ENCODE data around the gene PRND.
"Not testable (repeated sequence)": the region's sequence is repeated elsewhere in the genome, so short reads cannot be mapped to it uniquely, and the experiment has no call there.

Gene PRND

DNA sequence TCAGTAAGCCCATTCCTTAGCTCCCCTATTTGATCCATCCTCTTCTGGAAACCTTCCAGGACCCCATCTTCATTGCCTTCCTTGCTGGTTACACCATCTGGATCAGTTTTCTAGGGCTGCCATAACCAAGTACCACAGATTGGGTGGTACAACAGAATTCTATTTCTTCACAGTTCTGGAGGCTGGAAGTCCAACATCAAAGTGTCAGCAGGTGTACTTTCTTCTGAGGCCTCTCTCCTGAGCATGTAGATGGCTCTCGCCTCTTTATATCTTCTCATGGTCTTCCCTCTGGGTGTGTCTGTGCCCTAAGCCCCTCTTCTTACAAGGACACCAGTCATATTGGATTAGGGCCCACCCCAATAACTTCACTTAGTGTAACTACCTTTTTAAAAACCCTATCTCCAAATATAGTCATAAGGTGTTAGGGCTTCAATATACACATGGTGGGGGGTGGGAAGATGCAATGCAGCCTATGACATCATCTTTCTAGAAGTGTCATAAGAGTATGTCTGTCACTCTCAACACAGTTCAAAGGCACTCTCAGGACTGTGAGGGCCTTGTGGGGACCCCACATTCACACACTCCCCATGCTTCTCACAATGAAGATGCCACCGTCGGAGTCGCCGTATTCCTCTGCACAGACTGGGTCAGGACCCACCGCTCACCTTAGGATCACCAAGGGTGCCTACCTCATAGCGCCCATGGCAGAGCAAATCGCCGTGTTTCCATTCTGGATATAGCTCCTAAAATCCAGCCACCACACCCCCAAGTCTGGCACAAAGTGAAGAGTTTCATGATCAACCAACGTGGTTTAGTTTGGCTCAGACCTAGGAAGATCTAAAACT lies 12.2 kb upstream of the PRND start:
- no peak for DNase-seq

DNA sequence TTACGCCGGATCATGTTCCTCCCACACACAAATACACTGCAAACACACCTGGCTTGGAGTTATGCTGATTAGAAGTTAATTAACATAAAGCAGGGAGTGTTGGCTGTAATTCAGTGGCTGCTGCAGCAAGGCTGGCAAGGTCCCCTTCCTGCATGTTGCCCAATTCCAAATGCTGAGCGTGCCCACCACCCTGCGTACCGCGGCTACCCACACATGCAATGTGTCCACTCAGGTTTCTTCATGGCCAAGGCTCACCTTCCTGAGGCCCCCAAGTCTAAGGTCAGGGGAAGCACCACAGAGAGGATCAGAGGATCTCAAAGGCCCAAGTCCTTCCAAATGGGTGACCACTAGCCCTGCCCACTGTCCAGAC lies 11.6 kb upstream of the PRND start:
- no peak for DNase-seq

DNA sequence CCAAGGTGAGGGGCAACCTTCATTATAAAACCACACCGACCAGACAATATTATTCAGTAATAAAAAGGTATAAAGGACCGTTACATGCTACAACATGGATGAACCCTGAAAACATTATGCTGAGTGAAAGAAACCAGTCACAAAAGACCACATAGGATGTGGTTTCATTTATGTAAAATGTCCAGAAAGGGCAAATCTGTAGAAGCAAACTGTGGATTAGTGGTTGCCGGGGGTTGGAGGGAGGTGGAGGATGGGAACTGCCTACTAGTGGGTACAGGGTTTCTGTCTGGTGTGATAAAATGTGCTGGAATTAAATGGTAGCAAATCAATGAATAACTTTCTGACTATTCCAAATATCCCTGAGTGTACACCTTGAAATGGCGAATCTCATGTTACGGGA lies 10.2 kb upstream of the PRND start:
- no peak for DNase-seq

DNA sequence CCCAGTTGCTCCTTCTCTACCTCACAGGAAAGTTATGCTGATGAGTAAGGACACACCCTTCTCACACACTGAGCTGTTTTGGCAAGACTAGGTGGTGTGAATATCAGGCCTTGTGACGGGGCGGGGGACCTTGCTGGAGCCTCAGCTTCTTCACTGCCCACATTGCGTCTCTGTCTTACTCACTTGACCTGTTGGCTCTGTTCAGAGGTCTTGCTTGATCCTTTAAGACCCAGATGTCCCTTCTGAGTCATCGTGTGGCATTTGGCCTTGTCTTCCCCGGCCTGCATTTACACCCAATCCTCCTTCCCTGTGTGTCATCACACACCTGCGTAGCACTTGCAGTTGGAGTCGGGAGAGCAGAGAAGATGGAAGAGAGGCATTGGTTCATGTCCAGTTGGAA lies 8.3 kb upstream of the PRND start:
- DNase-seq, result no peak

DNA sequence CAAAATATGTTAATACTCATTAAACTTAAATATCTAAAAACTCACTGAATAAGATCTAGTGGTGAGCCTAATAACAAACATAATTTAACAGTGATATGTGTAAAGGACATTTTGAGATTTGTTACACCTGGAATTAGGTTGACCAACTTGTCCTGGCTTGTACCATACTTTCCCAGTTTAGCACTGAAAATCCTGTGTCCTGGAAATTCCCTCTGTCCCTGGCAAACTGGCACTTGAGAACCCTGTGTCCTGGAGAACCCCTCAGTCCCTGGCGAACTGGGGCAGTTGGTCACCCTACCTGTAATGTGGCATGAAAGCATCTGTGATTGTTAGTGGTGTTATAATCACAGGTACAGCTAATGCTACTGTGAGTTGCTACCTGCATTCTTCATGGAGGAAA lies 6.9 kb upstream of the PRND start:
- no peak for DNase-seq

DNA sequence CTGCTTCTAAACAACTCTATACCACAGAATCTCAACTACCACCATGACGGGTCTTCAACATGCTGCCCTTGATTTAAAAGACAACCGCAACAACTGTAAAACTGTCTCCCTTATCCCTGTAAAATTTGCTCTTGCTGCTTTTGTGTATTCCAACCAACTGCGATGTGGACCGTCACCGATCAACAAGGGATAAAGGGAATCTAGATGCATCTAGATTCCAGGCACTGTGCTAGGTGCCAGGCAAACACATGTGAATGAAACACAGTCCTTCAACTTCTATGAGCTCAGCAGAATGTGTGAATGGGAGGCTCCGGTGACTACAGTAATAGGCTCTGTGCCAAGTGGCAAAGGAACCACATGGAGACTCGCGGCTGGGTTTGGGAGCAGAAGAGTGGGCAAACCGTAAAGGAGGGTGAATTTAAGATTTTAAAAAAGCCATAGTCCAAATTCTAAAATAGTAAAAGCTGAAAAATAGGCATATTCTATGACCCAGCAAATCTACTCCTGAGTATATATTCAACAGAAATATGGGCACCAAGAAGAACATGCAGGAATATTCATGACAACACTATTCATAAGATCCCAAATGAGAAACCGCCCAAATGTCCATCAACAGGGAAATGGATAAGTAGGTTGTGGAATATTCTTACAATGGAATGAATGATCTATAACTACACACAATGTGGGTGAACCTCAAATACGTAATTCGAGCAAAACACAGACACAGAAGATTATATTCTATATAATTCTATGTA lies 3.7 kb upstream of the PRND start:
- DNase-seq, result no peak

DNA sequence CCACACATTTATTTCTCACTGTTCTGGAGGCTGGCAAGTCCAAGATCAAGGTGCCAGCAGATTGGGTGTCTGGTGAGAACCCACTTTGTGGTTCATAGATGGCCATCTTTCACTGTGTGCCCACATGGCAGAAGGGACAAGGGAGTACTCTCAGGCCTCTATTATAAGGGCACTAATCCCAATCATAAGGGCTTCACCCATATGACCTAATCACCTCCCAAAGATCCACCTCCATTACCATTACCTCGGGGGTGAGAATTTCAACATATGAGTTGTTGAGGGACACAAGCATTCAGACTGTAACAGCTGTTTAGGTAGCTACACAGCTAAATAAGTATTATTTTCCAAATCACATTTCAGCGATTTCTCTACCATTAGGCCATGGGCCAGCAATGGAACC lies 2.5 kb upstream of the PRND start:
- no peak for DNase-seq

DNA sequence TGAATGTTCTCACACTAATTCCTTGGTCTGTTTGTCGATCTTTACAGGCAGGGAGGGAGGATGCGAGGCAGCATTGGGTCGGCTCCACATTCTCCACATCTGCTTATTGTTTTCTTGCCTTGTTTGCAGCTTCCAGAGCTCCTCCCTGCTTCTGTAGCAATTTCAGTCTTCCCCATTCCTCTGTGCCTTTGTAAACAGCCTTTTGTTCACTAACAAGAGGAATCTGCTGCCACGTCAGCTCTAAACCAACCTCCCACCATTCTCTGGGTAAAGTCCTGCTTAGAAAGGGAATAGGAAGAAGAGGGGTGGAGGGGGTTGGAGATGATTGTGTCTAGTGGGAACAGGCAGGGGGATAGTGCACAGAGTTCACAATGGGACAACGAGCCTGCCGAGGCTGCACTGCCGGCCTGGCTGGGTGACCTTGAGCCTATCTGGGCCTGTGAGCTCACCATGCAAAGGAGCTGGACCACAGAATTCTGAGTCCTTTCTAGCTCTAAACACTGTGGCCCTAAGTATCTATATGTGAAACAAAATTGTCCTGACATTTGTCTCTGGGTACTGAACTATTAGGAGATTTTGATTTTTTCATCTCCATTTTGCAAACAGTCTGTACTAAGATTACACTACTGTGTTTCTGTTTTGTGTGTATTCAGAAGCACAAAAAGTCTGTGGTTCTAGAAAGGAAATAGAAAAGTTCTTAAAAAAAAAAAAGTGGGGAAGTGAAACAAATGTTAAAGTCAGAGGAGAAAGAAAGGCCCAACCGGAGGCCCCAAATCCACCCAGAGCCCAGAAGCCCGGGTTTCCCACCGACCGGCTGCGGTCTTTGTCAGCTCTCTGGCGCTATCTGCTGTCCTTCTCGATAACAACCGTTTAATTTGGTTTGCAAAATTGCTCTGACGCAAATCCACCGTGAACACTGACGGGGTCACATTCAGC lies 1.4 kb upstream of the PRND start:
- peak; percentile 61 to 66 for DNase-seq

DNA sequence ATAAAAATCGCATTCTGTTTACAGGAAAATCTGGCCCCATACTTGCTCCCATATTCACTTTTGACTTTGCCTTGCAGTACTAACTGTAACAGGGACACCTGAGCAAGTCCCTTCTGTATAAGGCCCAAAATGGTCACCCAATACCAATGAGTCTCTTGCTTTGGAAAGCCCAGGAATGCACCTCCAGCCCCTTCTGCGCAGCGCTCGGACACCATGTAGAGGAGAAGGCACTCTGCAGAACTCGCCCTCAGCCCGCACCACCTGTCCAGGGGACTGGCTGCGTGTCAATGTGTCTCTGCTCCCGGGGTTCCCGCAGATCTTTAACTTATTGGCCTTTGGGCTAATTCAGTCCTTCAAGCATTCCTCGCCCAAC lies 746 bp upstream of the PRND start:
- no peak for DNase-seq

DNA sequence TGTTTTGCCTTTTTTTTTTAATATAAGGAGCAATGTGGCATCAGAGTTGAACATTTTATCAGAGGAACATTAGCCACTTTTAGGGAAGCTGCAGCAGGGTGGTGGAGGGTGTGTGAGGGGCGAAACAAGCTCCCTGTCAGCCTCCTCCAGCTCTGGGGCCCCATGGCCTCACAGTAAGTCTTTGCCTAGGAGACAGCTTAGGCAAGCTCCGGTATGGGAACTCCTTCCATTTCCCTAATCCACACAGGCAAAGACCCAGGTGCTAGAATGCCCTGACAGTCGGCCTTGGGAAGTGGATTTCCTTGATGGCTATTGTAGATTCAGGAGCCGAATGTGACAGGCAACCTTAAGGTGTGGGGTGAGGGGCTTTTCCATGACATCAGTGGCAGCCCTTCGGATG lies 862 bp downstream of the PRND start:
- DNase-seq, result no peak

DNA sequence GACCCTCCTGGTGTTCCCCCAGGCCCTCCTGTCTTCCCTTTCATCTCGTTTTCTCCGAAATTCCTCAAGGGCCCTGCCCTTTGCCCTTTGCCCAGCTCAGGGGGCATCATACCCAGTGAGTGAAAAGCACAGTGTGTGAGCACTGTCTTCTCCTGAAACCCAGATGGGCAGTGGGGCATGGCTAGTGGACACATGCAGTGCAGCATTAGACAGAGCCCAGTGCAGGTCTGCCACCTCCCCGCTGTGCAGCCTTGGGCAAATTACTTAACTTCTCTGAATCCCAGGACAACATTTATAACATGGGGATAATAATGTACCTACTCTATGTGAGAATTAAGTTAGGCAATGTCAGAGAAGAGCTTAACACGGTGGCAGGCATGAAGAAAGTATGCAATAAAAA lies 1.3 kb downstream of the PRND start:
- DNase-seq, result no peak

DNA sequence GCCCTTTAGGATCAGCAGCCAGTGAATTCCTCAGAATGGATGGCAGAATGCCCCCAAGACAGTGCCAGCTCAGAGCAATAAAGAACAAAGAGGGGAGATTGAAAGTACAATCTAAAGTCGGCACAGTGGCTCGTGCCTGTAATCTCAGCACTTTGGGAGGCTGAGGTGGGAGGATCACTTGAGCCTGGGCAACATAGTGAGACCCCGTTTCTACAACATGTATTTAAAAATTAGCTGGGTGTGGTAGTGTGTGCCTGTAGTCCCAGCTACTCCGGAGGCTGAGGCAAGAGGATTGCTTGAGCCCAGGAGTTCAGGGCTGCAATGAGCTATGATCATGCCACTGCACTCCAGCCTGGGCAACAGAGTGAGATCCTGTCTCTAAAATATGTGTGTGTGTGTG lies 1.8 kb downstream of the PRND start:
- not testable (repeated sequence) for DNase-seq

DNA sequence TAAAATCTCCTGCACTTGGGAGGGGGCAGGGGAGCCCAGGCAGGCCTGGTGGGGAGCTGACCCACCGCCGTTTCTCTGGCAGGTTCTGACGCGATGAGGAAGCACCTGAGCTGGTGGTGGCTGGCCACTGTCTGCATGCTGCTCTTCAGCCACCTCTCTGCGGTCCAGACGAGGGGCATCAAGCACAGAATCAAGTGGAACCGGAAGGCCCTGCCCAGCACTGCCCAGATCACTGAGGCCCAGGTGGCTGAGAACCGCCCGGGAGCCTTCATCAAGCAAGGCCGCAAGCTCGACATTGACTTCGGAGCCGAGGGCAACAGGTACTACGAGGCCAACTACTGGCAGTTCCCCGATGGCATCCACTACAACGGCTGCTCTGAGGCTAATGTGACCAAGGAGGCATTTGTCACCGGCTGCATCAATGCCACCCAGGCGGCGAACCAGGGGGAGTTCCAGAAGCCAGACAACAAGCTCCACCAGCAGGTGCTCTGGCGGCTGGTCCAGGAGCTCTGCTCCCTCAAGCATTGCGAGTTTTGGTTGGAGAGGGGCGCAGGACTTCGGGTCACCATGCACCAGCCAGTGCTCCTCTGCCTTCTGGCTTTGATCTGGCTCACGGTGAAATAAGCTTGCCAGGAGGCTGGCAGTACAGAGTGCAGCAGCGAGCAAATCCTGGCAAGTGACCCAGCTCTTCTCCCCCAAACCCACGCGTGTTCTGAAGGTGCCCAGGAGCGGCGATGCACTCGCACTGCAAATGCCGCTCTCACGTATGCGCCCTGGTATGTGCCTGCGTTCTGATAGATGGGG lies 3.0 kb downstream of the PRND start:
- DNase-seq, result no peak

DNA sequence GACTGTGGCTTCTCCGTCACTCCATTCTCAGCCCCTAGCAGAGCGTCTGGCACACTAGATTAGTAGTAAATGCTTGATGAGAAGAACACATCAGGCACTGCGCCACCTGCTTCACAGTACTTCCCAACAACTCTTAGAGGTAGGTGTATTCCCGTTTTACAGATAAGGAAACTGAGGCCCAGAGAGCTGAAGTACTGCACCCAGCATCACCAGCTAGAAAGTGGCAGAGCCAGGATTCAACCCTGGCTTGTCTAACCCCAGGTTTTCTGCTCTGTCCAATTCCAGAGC lies 3.5 kb downstream of the PRND start:
- no peak for DNase-seq

DNA sequence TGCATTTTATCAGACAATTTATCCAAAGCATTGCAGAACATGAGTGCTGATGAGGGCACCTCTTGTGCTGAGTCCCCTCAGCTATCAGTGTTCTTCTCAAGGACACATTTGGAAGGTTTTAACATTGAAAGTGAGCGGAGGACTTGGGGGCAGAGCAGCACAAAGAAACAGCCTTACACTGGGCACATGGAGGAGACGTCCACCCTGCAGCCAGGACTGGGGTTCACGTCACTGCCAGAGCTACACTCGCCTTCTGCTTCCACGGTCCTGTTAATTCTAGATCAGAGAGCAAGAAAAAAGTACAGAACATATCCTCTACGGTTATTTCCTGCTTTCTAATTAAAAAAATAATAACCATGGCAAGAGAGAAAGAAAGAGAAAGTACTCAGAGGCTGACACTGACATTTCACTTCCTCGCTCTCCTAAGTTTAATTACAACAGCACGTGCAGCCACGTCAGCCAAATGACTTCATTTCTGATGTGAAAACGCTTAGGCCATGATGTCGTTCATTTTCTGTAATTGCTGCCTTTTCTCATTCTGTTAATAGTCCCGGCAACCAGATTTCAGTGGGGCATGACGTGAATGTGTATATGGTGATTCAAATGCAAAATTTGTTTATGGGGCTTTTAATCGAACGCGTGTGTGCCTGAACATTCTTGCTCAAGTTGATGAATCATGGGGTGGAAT lies 5.1 kb downstream of the PRND start:
- peak in 1 of 2 experiments; percentile 36 for DNase-seq

DNA sequence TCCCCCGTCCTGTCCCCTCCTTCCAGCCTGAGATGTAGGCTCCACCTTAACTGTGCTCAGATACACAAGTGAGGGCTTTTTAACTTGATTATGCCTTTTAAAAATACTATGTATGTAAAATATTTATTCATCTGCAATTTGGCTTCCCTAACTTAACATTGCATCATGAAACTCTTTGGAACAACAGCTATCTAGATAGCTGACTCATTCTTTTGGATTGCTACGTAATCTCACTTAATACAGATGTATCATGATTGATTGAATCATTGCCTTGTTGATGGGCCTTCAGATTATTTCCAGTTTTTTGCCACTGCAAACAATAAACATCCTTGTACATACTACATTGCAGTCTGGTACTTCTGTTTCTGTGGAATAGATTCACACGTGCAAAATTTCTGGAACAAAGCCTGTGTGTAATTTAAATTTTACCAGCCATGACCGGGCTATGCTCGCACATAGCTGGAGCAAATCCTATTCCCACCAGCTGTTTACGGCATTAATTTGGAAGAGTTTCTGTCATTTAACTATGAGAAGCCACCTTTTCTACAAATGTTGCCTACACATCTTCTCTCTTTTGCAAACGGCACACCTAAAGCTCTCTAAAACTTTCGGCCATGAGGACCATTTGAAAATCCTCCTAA lies 6.5 kb downstream of the PRND start:
- DNase-seq, result no peak

DNA sequence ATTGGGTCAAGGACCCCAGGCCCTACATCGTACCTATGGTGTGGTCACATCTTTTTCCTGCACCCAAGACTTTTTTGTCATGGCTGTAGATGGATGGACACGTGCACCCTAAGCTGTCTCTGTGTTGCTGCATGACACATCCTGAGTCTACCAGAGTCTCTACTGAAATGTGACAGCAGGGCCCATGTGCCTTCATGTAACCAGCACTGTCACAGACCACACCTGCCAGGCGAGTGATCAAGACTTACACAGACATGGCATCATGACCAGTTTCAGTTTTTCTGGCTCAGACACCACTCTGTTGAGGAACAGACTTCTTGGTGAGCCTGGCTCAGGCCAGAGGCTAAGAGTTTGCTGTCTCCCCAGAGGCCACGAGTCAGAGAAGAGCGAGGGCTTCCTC lies 7.6 kb downstream of the PRND start:
- no peak for DNase-seq

DNA sequence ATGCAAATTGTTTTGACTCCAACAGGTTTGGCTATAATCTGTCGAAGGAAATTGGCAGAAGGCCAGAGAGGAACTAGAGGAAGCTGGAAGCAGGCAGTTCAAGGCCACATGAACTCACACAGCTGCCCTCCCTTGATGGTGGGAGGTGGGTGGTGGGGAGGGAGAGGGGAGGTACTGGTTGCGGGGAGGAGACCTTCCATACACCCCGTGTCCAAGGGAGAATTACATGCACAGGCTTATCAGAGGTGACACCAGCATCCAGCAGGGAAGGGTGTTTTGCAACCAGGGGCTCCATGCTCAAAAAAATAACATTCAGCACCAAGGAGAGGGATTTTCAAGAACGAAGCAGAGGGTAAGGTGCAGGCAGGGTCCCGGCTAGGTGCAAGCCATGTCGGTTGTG lies 9.1 kb downstream of the PRND start:
- DNase-seq, result no peak

DNA sequence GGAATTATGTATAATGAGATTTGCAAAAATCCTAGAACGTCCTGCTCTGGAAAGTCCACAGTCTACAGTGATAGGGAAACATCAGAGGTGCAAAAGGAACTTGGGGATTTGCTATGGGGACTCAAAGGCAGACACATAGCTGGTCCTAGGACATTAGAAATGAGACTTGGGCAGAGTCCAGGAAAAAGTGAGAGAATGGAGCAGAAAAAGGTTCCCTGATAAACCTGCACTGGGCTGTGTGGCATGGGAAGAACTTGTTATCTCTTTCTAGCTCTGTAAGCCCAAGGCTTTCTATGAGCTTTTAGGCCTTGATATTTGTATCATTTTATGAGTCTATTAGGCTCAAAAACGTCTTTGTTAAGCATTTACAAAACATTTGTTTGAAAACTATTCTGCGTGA lies 15.2 kb downstream of the PRND start:
- no peak for DNase-seq

DNA sequence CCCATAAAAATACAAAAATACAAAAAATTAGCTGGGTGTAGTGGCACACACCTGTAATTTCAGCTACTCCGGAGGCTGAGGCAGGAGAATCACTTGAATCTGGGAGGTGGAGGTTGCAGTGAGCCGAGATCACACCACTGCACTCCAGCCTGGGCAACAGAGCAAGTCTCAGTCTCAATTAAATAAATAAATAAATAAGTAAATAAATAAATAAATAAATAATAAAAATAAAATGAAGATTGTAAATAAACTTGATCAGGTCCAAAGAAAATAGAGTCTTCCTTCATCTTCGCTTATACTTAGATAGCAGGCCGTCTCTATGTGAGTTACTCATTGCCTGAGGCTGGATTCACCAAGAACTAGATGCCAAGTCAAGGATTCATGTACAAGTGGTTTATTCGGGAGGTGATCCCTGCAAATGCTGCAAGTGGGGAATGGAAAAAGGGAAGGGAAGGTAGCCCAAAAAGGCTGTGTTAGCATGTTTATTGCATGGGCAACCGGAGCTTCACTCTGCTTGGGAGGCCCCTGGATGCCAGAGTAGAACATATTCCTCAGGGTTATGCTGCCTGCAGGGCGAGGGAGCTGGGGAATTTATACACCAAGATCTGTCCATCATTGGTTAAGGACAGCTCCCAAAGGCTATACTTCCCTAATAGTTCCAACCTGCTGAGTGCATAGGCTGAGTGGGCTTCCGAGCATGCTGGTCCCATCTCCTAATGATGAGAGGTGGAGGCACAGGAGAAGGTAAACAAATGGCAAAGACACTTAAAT lies 16.3 kb downstream of the PRND start:
- DNase-seq, result no peak

Data from stimulated activated CD4-positive, alpha-beta T cell treated with anti-CD3 and anti-CD28 coated beads, Interleukin-4, amount 100 ng/mL, for 4 hours (primary cell).